Tibial nerve (tissue), 4 donors: ENCODE data around the gene TTC6. TPM values are rescaled to one million over a fixed set of nuclear protein-coding genes. Genes with fewer than 3 reads are reported as not detected.

Source experiments
- DNase-seq, 2 donors: peaks; one replicate each; pipeline ENCODE4 v3.0.0-alpha.2; 2019; ENCODE audit warnings: low spot score in 2 of 2
- H3K27ac ChIP-seq, 4 donors: fragments of 200-600 bp; sonication (generic) in 3 of 4; one replicate each; pipeline ENCODE4 v1.5.1; 2017 to 2019; ENCODE audit warnings: mild to moderate bottlenecking in 1 of 4
- H3K27me3 ChIP-seq, 2 donors: fragments of 200-600 bp; sonication (generic) in 1 of 2; one replicate each; pipeline versions ENCODE4 v1.5.1 to v1.6.0; 2017 to 2019
- H3K36me3 ChIP-seq, 3 donors: fragments of 200-600 bp; sonication (generic); one replicate each; pipeline ENCODE4 v1.5.1; 2018 to 2019
- H3K4me1 ChIP-seq, 4 donors: fragments of 200-600 bp; sonication (generic) in 3 of 4; one replicate each; pipeline ENCODE4 v1.5.1; 2017 to 2019
- H3K4me3 ChIP-seq, 4 donors: fragments of 200-600 bp; sonication (generic) in 3 of 4; one replicate each; pipeline ENCODE4 v1.5.1; 2017 to 2019; ENCODE audit warnings: mild to moderate bottlenecking in 1 of 4, moderate library complexity in 1 of 4
- H3K9me3 ChIP-seq, 4 donors: fragments of 200-600 bp; sonication (generic) in 3 of 4; one replicate each; pipeline ENCODE4 v1.5.1; 2017 to 2019
- CTCF ChIP-seq, 5 experiments: fragments of 200-600 bp in 3 of 5; fragments of 450-650 bp in 2 of 5; sonication (generic) in 3 of 5; IDR thresholded peaks; one replicate each; pipeline ENCODE4 v1.5.1; 2016 to 2019; ENCODE audit warnings: antibody characterized with exemption in 5 of 5, mild to moderate bottlenecking in 3 of 5, moderate library complexity in 2 of 5
- EP300 ChIP-seq, 2 donors: sonication (generic); formaldehyde crosslinking; IDR thresholded peaks; one replicate each; pipeline ENCODE4 v1.6.1; 2017; ENCODE audit warnings: antibody characterized with exemption in 2 of 2, mild to moderate bottlenecking in 1 of 2
- POLR2A ChIP-seq, 2 donors: fragments of 450-650 bp; IDR thresholded peaks; one replicate each; pipeline ENCODE4 v1.6.1; 2017; ENCODE audit warnings: antibody characterized with exemption in 2 of 2, mild to moderate bottlenecking in 2 of 2, moderate library complexity in 2 of 2
- WGBS, 2 donors: methylation state at CpG; one replicate each; pipeline ENCODE4 v1.1.5; 2018; 5-methylcytosine and 5-hydroxymethylcytosine counted together
- total RNA-seq, 4 donors: library from RNA; depleted of rRNA; stranded (reverse); fragments of >200 nt; gene quantifications; one replicate each; pipeline ENCODE4 v1.1.0, GENCODE V29; 2016

TTC6 gene
- total RNA-seq, 4 donors from 2014 or later = not detected

- Histone ChIP-seq H3K36me3 (no peaks in the 10 kb centered on the region), H3K4me1 (peaks cover 0 to 10% (median 0%) of the 10 kb centered on the region in 4 donors), H3K4me3 (no peak overlapping the region), H3K9me3 (no peaks in the 10 kb centered on the region), H3K27ac (no peak overlapping the region), H3K27me3 (peaks cover under 1 to 42% of the 10 kb centered on the region in 2 donors)
- TF ChIP-seq CTCF (IDR thresholded peaks at IDR 0.05) (no peak), POLR2A (IDR thresholded peaks at IDR 0.05) (no peak), EP300 (IDR thresholded peaks at IDR 0.05) (no peak)
- no peak for DNase-seq
- WGBS, 2 donors = 35 to 38% methylated on average over 9 of the region's 9 CpGs
Measured at GRCh38 chr14:37579274-37579673, 16.2 kb upstream of the TTC6 start.

- Histone ChIP-seq H3K4me3 (no peak overlapping the region), H3K4me1 (peaks cover 0 to 19% (median 0%) of the 10 kb centered on the region in 4 donors), H3K27me3 (peaks cover 6 to 45% of the 10 kb centered on the region in 2 donors), H3K36me3 (no peaks in the 10 kb centered on the region), H3K27ac (no peak overlapping the region), H3K9me3 (no peaks in the 10 kb centered on the region)
- no peak for DNase-seq
- no peak for TF ChIP-seq EP300 (IDR thresholded peaks at IDR 0.05)
- TF ChIP-seq POLR2A (IDR thresholded peaks at IDR 0.05) = no peak
- no peak for TF ChIP-seq CTCF (IDR thresholded peaks at IDR 0.05)
- WGBS, 2 donors = 89% methylated on average over 2 of the region's 2 CpGs
Measured at GRCh38 chr14:37580146-37580545, 15.3 kb upstream of the TTC6 start.

- Histone ChIP-seq H3K27ac (peak overlapping the region in 1 of 4 donors; percentile 47), H3K27me3 (peaks cover 6 to 78% of the 10 kb centered on the region in 2 donors), H3K4me3 (peak overlapping the region in 2 of 4 donors; percentile 16 to 24), H3K4me1 (peaks cover 0 to 31% (median 0%) of the 10 kb centered on the region in 4 donors), H3K9me3 (no peaks in the 10 kb centered on the region), H3K36me3 (no peaks in the 10 kb centered on the region)
- no peak for DNase-seq
- TF ChIP-seq EP300 (IDR thresholded peaks at IDR 0.05) (no peak), POLR2A (IDR thresholded peaks at IDR 0.05) (no peak), CTCF (IDR thresholded peaks at IDR 0.05) (no peak)
- WGBS, 2 donors = 6 to 8% methylated on average over 53 to 67 of the region's 67 CpGs
Measured at GRCh38 chr14:37583358-37584210, 11.8 kb upstream of the TTC6 start.

DNA sequence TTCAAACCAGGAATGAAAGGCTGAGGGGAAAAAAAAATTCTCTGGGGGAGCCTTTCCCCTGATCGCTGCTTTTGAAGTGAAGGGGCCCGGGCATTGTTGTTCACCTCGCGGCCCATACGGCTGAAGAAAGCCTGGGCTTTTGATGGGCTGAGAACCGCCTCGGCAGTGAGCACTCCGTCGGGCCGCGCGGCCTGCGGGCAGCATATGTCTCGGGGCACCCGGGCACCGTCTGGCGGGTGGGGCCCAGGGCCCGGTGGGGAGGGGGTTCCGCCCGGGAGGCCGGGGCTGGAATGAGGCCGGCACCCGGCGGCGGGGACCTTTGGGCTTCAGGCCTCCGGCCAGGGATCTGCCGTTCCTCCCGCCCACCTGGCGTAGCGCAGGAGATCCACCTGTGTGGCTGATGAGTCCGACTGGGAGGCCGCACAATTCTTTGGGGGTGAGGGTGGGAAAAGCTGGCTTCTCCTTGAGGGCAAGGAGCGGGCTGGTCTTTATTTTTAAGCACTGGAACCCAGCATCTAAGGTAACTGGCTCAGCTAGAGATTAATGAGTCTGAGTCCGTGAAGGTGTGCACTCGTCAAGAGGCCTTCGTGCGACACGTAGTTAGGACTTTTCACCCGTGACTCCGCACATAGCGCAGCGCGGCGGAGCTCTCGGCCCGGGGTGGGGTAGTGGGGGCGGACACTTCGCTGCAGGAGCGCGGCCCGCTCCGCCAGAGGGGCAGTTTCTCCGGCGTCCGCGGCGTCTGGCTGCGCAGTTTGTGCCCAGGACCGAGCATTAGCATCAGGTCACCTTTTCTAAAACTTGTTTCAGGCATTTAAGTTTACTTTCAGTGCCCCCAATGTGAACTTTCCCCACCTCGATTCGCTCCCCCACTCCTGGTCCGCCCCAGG is 11.0 kb upstream of the TTC6 start:
- H3K27me3 ChIP-seq = peaks cover 6 to 79% of the 10 kb centered on the region in 2 donors
- TF ChIP-seq CTCF (IDR thresholded peaks at IDR 0.05) (no peak), POLR2A (IDR thresholded peaks at IDR 0.05) (no peak), EP300 (IDR thresholded peaks at IDR 0.05) (no peak)
- no peak overlapping the region for H3K27ac ChIP-seq
- no peaks in the 10 kb centered on the region for H3K9me3 ChIP-seq
- no peak for DNase-seq
- H3K36me3 ChIP-seq = no peaks in the 10 kb centered on the region
- H3K4me3 ChIP-seq = no peak overlapping the region
- H3K4me1 ChIP-seq = peaks cover 0 to 34% (median 0%) of the 10 kb centered on the region in 4 donors
- WGBS, 2 donors = 8 to 10% methylated on average over 44 to 60 of the region's 62 CpGs
